GM19328 (cell line): ENCODE results near the gene EFHD1.
"Not testable (repeated sequence)": the region's sequence is repeated elsewhere in the genome, so short reads cannot be mapped to it uniquely, and the experiment has no call there.

ENCODE experiments used
- ATAC-seq: cut with Tn5 transposase; IDR thresholded peaks from one replicate; pipeline ENCODE4 v1.9.1; 2021; ENCODE audit warnings: mild to moderate bottlenecking, moderate library complexity; ENCODE audit not compliant: unreplicated experiment

Gene EFHD1

DNA sequence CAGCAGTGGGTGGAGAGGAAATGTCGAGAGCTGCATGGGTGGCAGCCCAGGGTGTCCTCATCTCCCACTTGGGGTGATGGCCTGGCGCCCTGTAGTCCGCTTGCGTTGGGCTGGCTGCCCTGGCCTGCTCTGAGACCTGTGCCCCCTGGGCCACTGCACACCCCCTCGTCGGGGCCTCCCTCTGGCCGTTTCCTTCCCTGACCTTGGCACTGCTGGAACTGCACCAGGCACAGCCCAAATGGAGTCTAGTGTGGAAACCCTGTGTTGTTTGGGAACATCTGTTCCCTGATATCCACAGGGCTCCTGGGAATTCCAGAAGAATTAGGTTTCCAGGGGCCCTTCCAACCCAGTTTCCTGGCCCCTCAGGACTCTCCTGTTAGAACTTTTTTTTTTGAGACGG lies 13.9 kb downstream of the EFHD1 start:
- ATAC-seq = no peak

DNA sequence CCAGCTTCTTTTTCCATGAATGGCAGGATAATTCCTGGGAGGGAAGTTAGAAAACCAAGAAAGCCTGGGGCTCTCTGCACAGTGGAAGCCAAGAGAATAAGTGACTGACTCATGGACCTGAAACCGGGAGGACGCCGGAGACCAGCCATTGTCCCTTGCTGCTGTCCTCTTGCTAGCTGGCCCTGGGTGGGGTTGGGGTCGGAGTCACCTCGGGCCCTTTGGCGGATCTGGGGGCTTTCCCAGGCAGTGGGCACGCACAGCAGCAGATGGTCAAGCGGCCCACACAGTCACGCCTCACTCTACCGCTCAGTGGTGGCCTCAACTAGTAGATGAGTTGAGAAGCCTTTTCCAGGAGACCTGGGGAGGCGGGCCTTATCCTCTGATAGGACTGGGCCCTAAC lies 15.6 kb downstream of the EFHD1 start:
- no peak for ATAC-seq

DNA sequence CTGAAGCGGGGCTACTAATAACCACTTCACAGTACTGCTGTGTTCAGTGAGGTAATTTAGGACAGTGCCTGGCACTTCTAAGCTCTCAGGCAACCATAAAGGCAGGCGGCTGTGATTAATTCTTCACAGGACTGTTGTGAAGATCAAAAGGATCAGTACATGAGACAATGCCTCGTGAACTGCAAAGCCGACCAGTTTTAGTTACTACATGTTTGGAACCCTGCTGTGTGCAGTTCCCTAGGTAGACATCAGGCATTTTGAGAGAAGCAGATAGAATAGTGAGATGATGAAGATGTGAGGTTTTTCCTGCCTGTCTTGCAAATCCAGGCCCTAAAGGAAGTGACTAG lies 19.1 kb downstream of the EFHD1 start:
- no peak for ATAC-seq

- no peak for ATAC-seq
Measured at GRCh38 chr2:232653441-232653840, 20.0 kb downstream of the EFHD1 start.

GRCh38 chr2:232655392-232655791 lies 22.0 kb downstream of the EFHD1 start:
- ATAC-seq = no peak

GRCh38 chr2:232658217-232658785 lies 24.9 kb downstream of the EFHD1 start:
- ATAC-seq = no peak

- no peak for ATAC-seq
Measured at GRCh38 chr2:232659359-232659758, 26.0 kb downstream of the EFHD1 start.

- no peak for ATAC-seq
Measured at GRCh38 chr2:232662486-232663260, 29.3 kb downstream of the EFHD1 start.

GRCh38 chr2:232666051-232666805 lies 32.8 kb downstream of the EFHD1 start:
- ATAC-seq = no peak

DNA sequence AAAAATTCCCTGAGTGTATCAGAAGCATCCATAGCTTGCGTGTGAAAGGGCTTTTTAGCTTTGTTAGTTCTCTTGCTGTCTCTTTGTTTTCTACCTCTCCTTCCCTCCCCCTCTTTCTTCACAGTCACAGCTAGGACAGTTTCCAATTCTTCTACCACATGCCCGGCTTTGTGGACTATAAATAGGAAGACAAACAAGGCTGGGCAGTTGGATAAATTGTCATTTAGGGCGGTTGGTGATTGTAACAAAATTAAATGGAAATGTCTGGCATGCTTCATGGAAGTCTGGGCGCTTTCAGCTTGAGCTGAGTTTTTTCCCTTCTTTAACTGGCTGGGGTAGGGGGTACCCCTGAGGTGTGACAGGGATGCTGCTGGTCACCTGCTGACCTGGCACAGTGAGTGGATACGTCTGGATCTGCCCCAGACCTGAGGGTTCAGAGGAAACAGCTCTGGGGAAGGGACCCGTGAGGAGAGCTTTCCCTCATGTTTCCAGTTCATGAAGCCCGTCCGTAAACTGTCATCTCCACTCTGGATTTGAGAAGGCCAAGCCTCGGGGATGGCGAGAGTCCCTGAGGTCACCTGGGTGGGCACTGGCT lies 34.7 kb downstream of the EFHD1 start:
- ATAC-seq = no peak

DNA sequence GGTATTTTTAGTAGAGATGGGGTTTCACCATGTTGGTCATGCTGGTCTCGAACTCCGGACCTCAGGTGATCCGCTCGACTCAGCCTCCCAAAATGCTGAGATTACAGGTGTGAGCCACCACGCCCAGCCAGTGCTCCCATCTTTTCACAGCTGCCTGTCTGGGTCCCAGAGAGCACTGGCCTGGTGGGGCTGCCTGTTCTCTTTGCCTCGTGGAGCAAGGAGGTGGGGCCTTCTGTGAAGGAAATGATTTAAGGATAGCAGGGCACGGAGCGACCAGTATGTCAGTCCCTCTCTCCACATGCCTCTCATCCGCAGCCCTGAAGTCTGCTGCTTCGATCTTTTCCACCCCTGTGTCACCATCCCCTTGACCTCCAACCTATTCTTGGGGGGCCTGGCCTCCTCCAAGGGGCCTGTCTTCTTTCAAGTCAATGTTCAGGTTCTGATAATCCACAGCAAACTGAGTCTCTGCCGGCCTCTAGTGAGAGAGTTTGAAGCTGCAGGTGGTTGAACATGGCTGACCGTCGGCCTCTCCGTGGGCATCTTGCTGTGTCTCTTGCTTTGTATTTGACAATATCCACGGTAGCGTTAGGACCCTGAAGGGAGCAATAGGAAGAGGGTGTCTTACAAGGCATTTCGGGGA lies 35.5 kb downstream of the EFHD1 start:
- no peak for ATAC-seq

DNA sequence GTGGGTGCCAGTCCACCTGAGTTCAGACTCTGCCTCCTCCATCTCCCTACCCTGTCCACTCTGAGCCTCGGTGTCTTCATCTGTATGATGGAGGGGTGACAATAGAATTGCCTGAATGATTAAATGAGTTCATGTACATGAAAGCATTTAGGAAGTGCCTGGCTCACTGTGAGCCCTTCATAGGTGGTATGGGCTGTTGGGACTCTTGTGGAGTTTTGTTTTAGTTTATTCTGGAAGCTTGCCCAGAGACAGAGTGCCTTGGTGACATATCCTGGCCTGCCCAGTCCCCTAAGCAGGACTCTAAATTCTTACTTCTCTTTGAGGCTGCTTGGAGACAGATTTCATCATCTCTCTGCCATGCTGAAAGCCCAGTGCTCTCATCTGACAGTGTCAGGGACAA lies 39.2 kb downstream of the EFHD1 start:
- ATAC-seq = no peak

- no peak for ATAC-seq
Measured at GRCh38 chr2:232674491-232674890, 41.1 kb downstream of the EFHD1 start.

DNA sequence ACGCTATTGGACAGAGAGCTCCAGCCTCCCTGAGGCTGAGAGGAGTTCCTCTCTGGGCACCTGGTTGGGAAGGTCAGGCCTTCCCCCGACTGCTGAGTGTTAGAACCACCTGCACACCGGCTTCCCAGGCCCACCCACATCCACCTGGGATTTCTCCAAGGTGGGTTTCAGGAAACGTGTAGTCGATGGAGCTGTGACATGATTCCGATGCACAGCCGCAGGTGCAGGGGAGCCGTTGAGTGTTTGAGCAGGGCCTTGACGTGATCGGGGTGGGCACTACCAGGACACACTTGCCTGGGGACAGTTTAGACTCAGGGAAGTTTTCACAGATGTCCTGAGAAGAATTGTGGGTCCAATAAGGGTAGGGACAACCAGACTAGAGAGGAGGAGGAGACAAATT lies 42.0 kb downstream of the EFHD1 start:
- ATAC-seq = no peak

DNA sequence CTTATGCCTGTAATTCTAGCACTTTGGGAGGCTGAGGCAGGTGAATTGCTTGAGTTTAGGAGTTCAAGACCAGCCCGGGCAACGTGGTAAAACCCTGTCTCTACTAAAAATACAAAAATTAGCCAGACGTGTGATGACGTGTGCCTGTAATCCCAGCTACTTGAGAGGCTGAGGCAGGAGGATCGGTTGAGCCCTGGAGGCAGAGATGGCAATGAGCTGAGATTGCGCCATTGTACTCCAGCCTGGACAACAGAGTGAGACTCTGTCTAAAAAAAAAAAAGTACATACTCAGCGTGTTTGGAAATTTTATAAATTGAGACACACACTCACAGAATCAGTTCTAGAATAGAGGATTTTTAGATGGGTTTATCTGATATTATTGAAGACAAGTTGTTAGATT lies 46.6 kb downstream of the EFHD1 start:
- no peak for ATAC-seq

DNA sequence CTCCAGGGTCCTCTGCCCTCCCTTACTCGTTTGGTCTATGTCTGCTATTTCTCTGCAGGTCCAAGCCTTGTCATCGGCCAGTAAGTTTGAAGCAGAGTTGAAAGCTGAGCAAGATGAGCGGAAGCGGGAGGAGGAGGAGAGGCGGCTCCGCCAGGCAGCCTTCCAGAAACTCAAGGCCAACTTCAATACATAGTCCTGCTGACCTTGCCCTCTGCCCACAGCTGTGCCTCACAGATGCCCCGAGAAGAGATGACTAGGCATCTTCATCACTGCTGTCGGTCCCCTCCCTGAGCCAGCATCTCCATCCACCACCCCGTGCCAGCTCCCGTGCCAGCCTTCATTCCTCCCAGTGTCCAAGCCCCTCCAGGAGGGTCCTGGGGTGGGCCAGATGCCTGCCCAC lies 48.1 kb downstream of the EFHD1 start:
- no peak for ATAC-seq

DNA sequence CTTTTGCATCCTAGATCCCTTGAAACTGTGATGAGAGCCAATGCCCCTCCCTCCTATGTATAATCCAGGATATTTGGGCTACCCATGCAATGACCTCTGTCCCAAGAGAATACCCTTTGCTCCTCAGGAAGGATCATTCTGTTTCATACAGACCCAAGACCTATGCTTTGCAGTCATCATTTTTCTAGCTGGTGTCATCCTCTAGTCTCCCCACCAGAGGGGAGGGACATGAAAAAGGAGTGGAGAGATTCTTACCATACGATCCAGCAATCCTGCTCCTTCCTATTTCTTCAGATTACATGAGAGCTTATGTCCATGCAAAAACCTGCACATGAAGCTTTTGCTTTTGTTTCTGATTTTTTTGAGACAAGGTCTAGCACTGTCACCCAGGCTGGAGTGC lies 50.0 kb downstream of the EFHD1 start:
- ATAC-seq = no peak

DNA sequence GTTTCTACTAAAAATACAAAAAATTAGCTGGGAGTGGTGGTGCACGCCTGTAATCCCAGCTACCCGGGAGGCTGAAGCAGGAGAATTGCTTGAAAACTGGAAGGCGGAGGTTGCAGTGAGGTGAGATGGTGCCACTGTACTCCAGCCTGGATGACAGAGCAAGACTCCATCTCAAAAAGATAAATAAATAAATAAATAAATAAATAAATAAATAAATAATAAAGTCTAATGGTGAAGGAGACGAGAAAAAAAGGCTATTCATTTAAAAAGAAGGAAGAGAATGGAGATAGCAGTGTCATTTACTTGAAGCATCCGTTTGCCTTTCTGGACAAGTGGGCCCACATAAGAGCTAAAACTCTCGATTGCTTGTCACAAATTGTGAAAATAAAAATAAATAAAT lies 52.0 kb downstream of the EFHD1 start:
- not testable (repeated sequence) for ATAC-seq

DNA sequence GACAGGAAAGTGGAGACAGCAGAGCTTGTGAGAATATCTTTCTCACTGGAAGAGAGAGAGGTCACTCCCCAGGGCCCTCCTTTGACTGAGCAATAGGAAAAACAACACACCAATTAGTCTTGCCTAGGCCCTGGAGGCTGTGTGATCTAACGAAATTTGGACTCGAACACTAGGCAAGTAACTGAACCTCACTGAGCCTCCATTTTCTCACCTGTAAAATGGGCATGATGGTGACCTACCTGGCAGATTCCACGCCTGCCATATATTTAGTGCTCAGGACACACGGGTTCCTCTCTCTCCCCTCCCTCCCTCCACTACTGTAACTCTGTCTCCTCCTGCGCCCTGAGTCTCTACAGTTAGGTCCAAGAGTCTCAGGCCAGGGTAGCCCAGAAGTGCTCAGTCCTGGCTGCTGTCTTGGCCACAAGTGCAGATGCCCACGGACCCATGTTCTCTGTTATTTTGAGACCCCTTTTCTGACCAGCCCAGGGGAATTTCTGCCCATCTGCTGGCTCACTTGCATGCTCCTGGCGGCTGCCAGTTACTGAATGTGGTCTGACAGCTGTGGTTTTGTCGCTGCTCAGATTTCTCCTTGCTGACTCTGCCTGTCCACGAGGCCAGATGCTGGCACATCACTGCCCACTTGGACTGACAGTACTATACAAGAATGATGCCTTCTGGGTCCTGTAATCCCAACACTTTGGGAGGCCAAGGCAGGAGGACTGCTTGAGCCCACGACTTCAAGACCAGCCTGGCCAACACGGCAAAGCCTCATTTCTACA lies 54.2 kb downstream of the EFHD1 start:
- no peak for ATAC-seq

DNA sequence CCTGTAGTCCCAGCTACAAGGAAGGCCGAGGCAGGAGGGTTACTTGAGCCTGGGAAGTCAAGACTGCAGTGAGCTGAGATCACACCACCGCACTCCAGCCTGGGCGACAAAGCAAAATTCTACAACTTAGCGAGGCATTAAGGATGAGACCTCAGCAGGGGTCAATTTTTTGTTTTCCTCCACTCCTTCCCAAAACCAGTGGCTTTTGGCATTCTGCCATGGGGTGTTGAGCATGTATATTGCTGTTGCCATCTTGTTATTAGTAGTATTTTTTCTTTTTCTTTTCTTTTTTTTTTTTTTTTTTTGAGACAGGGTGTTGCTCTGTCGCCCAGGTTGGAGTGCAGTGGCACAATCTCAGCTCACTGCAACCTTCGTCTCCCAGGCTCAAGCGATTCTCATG lies 54.8 kb downstream of the EFHD1 start:
- ATAC-seq = no peak
